ENCODE data around the gene HIPK4. TPM values are rescaled to one million over a fixed set of nuclear protein-coding genes. Genes with fewer than 3 reads are reported as not detected.

The HIPK4 gene
- total and polyA plus RNA-seq, 9 of the 15 experiments (the other 6 are each of a cell fraction or from before 2014, with no cell fraction given), result 0.06 to 0.09 TPM; not detected in 7

GRCh38 chr19:40416918-40417642 lies 27.1 kb upstream of the HIPK4 start (continued):
- TF ChIP-seq, protein P1, sequence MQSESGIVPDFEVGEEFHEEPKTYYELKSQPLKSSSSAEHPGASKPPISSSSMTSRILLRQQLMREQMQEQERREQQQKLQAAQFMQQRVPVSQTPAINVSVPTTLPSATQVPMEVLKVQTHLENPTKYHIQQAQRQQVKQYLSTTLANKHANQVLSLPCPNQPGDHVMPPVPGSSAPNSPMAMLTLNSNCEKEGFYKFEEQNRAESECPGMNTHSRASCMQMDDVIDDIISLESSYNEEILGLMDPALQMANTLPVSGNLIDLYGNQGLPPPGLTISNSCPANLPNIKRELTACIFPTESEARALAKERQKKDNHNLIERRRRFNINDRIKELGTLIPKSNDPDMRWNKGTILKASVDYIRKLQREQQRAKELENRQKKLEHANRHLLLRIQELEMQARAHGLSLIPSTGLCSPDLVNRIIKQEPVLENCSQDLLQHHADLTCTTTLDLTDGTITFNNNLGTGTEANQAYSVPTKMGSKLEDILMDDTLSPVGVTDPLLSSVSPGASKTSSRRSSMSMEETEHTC (IDR thresholded peaks at IDR 0.05), result no peak
- TF ChIP-seq ZNF785 (CRISPR knock-in tag; IDR thresholded peaks at IDR 0.05) (no peak), MEF2D (tag; conservative IDR thresholded peaks at IDR 0.05; ENCODE audit: low read depth) (0 out of 2 replicates have a peak, but pooled peaks have one; percentile 35), BRCA1 (IDR thresholded peaks at IDR 0.05) (no peak), BRCA1 (CRISPR knock-in tag; IDR thresholded peaks at IDR 0.05) (no peak), HCFC1 (IDR thresholded peaks at IDR 0.05; ENCODE audit: low read depth, low read length) (no peak), CBX3 (IDR thresholded peaks at IDR 0.05; ENCODE audit: borderline replicate concordance in 1 of 2, low read length in 2 of 2) (0 out of 3 replicates have a peak, but pooled peaks of 1 of the 2 experiments have one; percentile 12), POLR2B (IDR thresholded peaks at IDR 0.05; ENCODE audit: low read depth, partially characterized antibody) (peak; percentile 74), PRPF4 (IDR thresholded peaks at IDR 0.05; ENCODE audit: insufficient read depth, low read depth, low read length, poor library complexity, severe bottlenecking) (no peak), MAFF (IDR thresholded peaks at IDR 0.05; ENCODE audit: low read length) (no peak), MCM5 (IDR thresholded peaks at IDR 0.05; ENCODE audit: low read depth) (no peak), XRCC5 (IDR thresholded peaks at IDR 0.05; ENCODE audit: low read depth, low read length) (0 out of 2 replicates have a peak, but pooled peaks have one; percentile 23), NCOA4 (IDR thresholded peaks at IDR 0.05; ENCODE audit: partially characterized antibody) (no peak), SP2 (IDR thresholded peaks at IDR 0.05; ENCODE audit: extremely low read depth, low read depth, low read length, poor library complexity, severe bottlenecking) (no peak), CREM (IDR thresholded peaks at IDR 0.05; ENCODE audit: low read depth) (peak; percentile 43; the same call in 1 of the 2 replicates), ATF3 (IDR thresholded peaks at IDR 0.05) (peak; percentile 97), ATF3 (CRISPR knock-in tag; conservative IDR thresholded peaks at IDR 0.05) (peak; percentile 91; the same call in 1 of the 2 replicates), TOE1 (IDR thresholded peaks at IDR 0.05; ENCODE audit: borderline replicate concordance) (peak; percentile 72; the same call in 1 of the 2 replicates), TOE1 (CRISPR knock-in tag; IDR thresholded peaks at IDR 0.05; ENCODE audit: borderline replicate concordance, low read depth) (no peak), HDAC2 (IDR thresholded peaks at IDR 0.05) (peak; percentile 80), MTA3 (IDR thresholded peaks at IDR 0.05; ENCODE audit: borderline replicate concordance) (peak; percentile 60), CREB1 (IDR thresholded peaks at IDR 0.05) (no peak), CREB1 (CRISPR knock-in tag; IDR thresholded peaks at IDR 0.05) (no peak), BACH1 (tag; IDR thresholded peaks at IDR 0.05) (no peak), ZFP36 (IDR thresholded peaks at IDR 0.05; ENCODE audit: low read depth, low read length, partially characterized antibody) (peak; percentile 8)
- TF ChIP-seq, protein P2, sequence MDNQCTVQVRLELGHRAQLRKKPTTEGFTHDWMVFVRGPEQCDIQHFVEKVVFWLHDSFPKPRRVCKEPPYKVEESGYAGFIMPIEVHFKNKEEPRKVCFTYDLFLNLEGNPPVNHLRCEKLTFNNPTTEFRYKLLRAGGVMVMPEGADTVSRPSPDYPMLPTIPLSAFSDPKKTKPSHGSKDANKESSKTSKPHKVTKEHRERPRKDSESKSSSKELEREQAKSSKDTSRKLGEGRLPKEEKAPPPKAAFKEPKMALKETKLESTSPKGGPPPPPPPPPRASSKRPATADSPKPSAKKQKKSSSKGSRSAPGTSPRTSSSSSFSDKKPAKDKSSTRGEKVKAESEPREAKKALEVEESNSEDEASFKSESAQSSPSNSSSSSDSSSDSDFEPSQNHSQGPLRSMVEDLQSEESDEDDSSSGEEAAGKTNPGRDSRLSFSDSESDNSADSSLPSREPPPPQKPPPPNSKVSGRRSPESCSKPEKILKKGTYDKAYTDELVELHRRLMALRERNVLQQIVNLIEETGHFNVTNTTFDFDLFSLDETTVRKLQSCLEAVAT (IDR thresholded peaks at IDR 0.05), result peak; percentile 53 to 98; a peak in 3 of 4 replicates

Data from K562 (cell line).